ENCODE results near the gene HNRNPA3. TPM values are rescaled to one million over a fixed set of nuclear protein-coding genes. Genes with fewer than 3 reads are reported as not detected.
A peak's percentile ranks its signal among the peaks of the same experiment; 100 is the strongest.
"Not testable (repeated sequence)": the region's sequence is repeated elsewhere in the genome, so short reads cannot be mapped to it uniquely, and the experiment has no call there.

Gene HNRNPA3
- total and polyA plus RNA-seq, 7 donors = 66.0 to 227 (median 84.4) TPM

- TF ChIP-seq CTCF (IDR thresholded peaks at IDR 0.05) = no peak
- ATAC-seq = no peak
- Histone ChIP-seq H3K4me3 (no peak overlapping the region), H3K36me3 (ENCODE audit: insufficient read depth in 1 of 2, low read depth in 1 of 2) (peaks cover 11 to 94% of the 10 kb centered on the region in 2 donors), H3K27ac (peak overlapping the region; percentile 2), H3K9me3 (no peaks in the 10 kb centered on the region), H3K27me3 (ENCODE audit: insufficient read depth in 3 of 3, low read length in 2 of 3) (no peaks in the 10 kb centered on the region), H3K4me1 (peaks cover 47% of the 10 kb centered on the region)
- DNase-seq = no peak
- WGBS, 3 donors = 94 to 100% (median 95%) methylated on average over 3 of the region's 3 CpGs
- intact Hi-C loops (cut with DNase I) = no loop called here
Measured at GRCh38 chr2:177221534-177221933, 8.9 kb downstream of the HNRNPA3 start.

- no peak for ATAC-seq
- intact Hi-C loops (cut with DNase I) = no loop called here
Measured at GRCh38 chr2:177221970-177222369, 9.4 kb downstream of the HNRNPA3 start.

GRCh38 chr2:177223436-177223835, 10.8 kb downstream of the HNRNPA3 start:
- Histone ChIP-seq H3K4me1 (peaks cover 30% of the 10 kb centered on the region), H3K36me3 (ENCODE audit: insufficient read depth in 1 of 2, low read depth in 1 of 2) (peaks cover 10 to 75% of the 10 kb centered on the region in 2 donors)
- H3K27me3 ChIP-seq (ENCODE audit: insufficient read depth in 3 of 3, low read length in 2 of 3); H3K9me3 ChIP-seq; H3K27ac ChIP-seq; DNase-seq; ATAC-seq; intact Hi-C loops (cut with DNase I); H3K4me3 ChIP-seq: not testable (repeated sequence)

More at GRCh38 chr2:177221970-177222369, 9.4 kb downstream of the HNRNPA3 start:
- TF ChIP-seq CTCF (IDR thresholded peaks at IDR 0.05) = no peak
- Histone ChIP-seq H3K27me3 (ENCODE audit: insufficient read depth in 3 of 3, low read length in 2 of 3) (no peaks in the 10 kb centered on the region), H3K4me3 (no peak overlapping the region), H3K36me3 (ENCODE audit: insufficient read depth in 1 of 2, low read depth in 1 of 2) (peaks cover 11 to 89% of the 10 kb centered on the region in 2 donors), H3K4me1 (peaks cover 43% of the 10 kb centered on the region), H3K27ac (peak overlapping the region; percentile 2), H3K9me3 (no peaks in the 10 kb centered on the region)
- 80 to 87% (median 82%) methylated on average over 3 of the region's 3 CpGs for WGBS, 3 donors
- DNase-seq = no peak

- H3K36me3 ChIP-seq (ENCODE audit: insufficient read depth in 1 of 2, low read depth in 1 of 2) = peaks cover 6 to 62% of the 10 kb centered on the region in 2 donors
- H3K4me1 ChIP-seq = peaks cover 9% of the 10 kb centered on the region
- TF ChIP-seq CTCF (IDR thresholded peaks at IDR 0.05) = no peak
- H3K4me3 ChIP-seq = no peak overlapping the region
- no peak overlapping the region for H3K27ac ChIP-seq
- DNase-seq = no peak
- H3K27me3 ChIP-seq (ENCODE audit: insufficient read depth in 3 of 3, low read length in 2 of 3) = no peaks in the 10 kb centered on the region
- no peak for ATAC-seq
- intact Hi-C loops (cut with DNase I) = no loop called here
- 76 to 88% (median 84%) methylated on average over 2 of the region's 2 CpGs for WGBS, 3 donors
- H3K9me3 ChIP-seq = no peaks in the 10 kb centered on the region
Measured at GRCh38 chr2:177225965-177226360, 13.4 kb downstream of the HNRNPA3 start.

- Histone ChIP-seq H3K9me3 (no peaks in the 10 kb centered on the region), H3K27ac (peak overlapping the region; percentile 47), H3K27me3 (ENCODE audit: insufficient read depth in 3 of 3, low read length in 2 of 3) (no peaks in the 10 kb centered on the region), H3K4me3 (no peak overlapping the region), H3K4me1 (peaks cover 30% of the 10 kb centered on the region), H3K36me3 (ENCODE audit: insufficient read depth in 1 of 2, low read depth in 1 of 2) (peaks cover 13 to 56% of the 10 kb centered on the region in 2 donors)
- no peak for TF ChIP-seq CTCF (IDR thresholded peaks at IDR 0.05)
- DNase-seq (no peak), ATAC-seq (peak; percentile 23 to 35 (median 34))
- intact Hi-C loops (cut with DNase I) = loop anchor here in 1 of 2 donors (2.0 kb wide), 1 partner anchor 13 kb away; no protein-coding TSS in a partner anchor
- 70 to 93% (median 77%) methylated on average over 8 of the region's 8 CpGs for WGBS, 3 donors
Measured at GRCh38 chr2:177229442-177230242, 17.0 kb downstream of the HNRNPA3 start.
